ENCODE measurements around the gene IGSF5.
"Not testable (repeated sequence)": the region's sequence is repeated elsewhere in the genome, so short reads cannot be mapped to it uniquely, and the experiment has no call there.

The IGSF5 gene

DNA sequence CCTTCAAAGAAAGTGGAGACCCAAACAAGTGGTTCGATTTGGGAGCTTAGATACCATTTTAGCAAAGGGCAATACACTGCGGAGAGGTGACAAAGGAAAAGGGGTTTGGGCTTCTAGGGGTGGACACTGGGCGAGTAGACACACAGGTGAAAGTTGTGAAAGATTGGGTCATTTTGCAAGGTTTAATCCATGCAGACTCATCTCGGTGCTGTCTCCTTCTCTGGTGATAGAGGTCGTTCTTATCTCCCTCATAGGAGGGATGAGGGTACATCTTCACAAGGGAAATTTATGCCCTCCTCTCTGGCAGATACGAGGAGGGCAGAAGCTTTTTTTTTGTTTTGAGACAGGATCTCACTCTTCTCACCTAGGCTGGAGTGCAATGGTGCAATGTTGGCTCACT lies 6.4 kb upstream of the IGSF5 start:
- DNase-seq (ENCODE audit: low read depth): no peak

GRCh38 chr21:39739531-39739930 lies 5.5 kb upstream of the IGSF5 start:
- not testable (repeated sequence) for DNase-seq (ENCODE audit: low read depth)

DNA sequence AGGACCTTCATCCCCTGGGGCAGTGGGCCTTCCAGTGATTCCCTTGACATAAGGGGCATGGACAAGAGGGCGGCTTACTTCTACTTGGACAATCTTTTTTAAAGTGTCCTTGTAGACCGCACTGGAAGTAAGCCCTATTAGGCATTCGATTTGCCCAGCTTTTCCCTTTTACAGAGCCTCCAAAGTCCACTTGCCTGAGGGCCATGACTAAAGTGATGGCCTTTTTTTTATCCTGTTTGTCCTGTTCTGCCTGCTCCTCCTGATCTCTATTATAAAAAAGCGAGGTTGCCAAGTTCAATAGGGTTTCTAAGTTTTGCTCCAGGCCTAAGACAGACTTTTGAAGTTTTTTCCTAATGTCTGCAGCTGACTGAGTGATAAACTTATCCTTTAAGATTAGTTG lies 2.4 kb upstream of the IGSF5 start:
- DNase-seq (ENCODE audit: low read depth): not testable (repeated sequence)

GRCh38 chr21:39745332-39745731 lies 349 bp downstream of the IGSF5 start:
- not testable (repeated sequence) for DNase-seq (ENCODE audit: low read depth)

DNA sequence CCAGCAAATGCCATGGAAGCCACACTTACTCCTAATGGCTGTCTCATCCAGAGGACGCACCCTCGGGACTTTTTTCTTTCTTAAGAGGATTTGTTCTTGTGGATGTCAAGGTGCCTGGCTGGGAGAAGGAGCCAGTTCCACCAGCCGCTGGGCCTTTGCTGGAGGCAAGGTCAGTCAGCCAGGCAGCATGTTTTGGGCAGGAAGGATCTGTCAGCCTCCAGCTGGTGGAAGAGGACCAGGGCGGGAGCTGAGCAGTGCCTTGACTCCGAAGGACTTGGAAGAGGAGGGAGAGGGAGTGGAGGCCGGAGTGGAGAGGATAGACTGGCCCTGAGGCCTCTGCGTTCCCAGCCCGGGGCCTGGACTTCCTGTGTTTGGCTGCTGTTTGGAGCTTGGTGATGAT lies 5.7 kb downstream of the IGSF5 start:
- no peak for DNase-seq (ENCODE audit: low read depth)

DNA sequence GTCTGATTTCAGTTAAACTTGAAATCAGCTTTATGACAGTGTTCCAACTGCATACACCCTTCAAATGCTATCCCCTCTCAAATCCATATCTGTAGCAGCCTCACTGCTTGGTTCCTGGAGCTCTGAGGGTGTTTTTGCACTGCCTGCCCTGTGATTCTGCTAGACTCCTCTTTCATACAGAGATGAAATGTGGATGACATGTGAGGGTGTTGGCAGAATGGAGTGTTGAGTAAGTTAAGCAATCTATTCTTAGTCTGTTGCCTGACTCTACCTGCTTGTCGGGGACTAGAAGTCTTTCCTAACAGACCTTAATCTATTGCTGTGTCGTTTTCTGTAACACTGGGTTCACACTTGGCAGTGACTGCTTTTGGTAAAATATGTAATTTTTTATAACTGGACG lies 9.8 kb downstream of the IGSF5 start:
- no peak for DNase-seq (ENCODE audit: low read depth)

- DNase-seq (ENCODE audit: low read depth): no peak
Measured at GRCh38 chr21:39756285-39756684, 11.3 kb downstream of the IGSF5 start.

DNA sequence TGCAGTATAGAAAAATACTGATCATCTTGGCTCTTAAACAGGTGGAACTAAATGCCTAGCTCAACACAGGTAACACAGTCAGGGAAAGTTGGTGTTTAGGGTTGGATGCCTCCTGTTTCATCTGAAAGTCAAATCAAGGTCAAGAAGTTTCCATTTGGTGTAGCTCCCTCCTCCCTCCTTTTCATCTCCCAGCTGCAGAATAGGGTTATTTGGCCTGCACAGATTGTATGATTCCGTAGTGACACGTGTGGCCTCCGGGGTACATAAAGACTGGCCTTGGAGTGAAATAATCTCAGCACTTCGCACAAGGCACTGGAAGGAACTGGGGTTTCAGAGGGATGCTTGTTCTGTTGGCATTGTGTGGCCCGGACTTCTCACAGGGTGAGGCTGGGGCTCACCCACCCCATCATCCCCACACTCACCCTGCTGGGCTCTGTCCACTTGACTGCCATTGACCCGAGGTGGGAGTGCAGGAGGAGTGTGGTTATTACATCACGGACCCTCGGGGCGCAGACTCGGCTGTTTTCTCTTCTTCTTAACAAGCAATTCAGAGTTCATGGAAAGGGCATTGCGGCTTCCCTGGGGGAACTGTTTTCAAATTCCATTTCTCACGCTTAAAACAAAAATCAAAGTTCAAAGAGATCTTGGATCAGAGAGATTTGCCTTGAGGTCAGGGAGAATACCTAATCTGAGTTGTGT lies 18.4 kb downstream of the IGSF5 start:
- no peak for DNase-seq (ENCODE audit: low read depth)

GRCh38 chr21:39774227-39774626 lies 29.2 kb downstream of the IGSF5 start:
- no peak for DNase-seq (ENCODE audit: low read depth)

GRCh38 chr21:39775816-39776215 lies 30.8 kb downstream of the IGSF5 start:
- no peak for DNase-seq (ENCODE audit: low read depth)

DNA sequence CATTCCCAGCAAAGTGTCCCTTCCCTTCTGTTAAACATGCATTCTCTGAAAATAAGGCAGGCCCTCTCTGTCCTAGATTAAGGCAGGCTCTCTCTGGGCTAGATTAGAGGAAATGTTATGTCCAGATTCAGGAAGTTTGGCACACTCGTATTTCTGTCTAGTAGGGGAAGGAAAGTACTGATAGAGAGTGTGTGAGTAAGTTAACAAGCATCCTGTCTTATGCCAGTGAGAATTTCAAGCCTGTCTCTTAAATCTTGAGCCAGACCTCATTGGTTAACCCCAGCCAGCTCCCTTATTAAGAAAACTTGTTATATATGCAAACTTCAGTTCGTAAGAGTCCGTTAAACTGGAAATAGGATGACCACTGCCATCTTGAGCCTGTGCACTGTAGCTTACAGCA lies 31.6 kb downstream of the IGSF5 start:
- no peak for DNase-seq (ENCODE audit: low read depth)

DNA sequence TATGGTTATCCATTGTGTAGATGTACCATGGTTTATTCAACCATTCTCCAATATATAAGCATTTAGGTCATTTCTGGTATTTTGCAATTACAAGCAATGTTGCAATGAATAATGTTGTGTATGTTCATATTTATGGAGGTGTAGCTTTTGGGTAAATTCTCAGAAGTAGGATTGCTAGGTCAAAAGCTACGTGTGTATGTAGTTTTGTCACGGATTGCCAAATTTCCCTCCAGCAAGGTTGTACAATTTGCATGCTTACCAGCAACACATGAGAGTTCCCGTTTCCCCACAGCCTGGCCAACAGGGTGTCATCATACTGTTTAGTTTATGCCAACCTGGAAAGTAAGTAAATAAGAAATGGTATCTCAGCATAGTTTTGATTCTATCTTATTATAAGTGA lies 36.3 kb downstream of the IGSF5 start:
- DNase-seq (ENCODE audit: low read depth): no peak

- DNase-seq (ENCODE audit: low read depth): peak; percentile 20
Measured at GRCh38 chr21:39788383-39788782, 43.4 kb downstream of the IGSF5 start.

DNA sequence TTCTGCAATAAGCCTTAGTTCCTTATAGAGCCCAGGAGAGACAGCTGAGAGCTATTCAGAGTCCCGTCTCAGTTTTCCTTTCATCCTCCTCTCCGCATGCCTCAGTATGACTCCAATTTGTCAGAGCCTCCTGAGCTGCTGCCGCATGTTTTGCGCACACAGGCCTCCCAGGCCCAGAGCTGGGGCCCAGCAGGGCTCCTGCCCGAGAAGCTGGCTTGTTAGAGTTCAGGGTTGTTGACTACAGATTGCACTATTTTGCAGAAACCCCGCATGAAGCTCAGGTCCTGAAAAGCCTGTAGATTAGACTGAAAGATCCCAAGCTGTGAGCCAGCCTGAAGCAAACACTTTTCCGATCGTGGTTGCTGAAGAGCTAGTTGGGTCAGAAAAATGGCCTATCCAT lies 51.5 kb downstream of the IGSF5 start:
- no peak for DNase-seq (ENCODE audit: low read depth)

- no peak for DNase-seq (ENCODE audit: low read depth)
Measured at GRCh38 chr21:39799178-39799577, 54.2 kb downstream of the IGSF5 start.

DNA sequence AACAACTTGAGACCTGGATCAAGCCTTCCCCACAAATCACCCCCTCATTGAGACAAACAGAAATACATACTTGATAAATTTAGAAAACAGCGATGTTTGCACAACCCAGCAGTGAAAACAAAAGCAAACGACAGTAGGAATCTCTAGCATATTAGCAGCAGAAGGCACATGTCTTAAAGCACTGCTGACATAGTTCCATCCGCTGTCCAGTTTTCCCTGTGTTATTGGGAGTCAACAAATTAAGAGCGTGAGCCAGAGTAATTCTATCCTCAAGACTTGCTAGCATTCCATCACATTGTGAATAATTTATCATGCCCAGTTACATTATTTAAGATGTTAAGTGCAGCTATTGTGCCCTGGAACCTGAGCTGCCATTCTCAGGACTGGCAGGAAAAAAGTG lies 55.3 kb downstream of the IGSF5 start:
- no peak for DNase-seq (ENCODE audit: low read depth)

GRCh38 chr21:39802217-39802616 lies 57.2 kb downstream of the IGSF5 start:
- no peak for DNase-seq (ENCODE audit: low read depth)

DNA sequence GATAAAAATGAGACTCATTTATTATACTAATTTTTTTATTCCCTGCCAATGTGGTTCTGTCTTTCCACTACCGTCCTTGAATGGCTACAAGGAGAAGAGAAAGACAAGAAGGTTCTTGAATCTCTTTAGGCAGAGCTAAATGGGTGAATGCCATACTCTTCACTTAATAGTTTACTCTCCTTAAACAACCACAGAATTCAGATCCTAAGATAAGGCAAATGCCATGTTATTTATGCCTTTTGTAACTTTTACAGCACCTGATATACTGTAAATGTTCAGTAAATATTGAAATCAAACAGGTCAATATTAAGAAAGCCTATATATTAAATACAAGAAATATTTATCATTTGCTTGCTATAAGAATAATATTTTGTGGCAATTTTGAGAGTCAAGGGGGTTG lies 58.4 kb downstream of the IGSF5 start:
- no peak for DNase-seq (ENCODE audit: low read depth)

- DNase-seq (ENCODE audit: low read depth): no peak
Measured at GRCh38 chr21:39804240-39804639, 59.3 kb downstream of the IGSF5 start.

GRCh38 chr21:39805983-39806382 lies 61.0 kb downstream of the IGSF5 start:
- DNase-seq (ENCODE audit: low read depth): no peak

DNA sequence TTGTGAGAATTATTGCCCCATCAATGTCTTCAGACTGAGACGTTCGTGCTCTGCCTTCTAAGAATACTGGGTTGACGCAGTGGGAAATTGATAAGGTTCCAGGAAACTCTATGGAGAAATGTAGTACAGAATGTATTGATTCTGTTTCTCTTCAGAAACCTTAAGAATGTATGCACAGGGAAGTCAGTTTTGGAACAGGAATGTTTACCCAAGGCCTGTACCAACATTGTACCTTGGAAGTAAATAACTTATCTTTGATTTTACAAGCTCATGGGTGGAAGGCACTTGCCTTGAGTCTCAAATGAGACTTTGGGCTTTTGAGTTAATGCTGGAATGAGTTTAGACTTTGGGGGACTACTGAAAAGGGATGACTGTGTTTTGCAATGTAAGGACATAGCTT lies 62.8 kb downstream of the IGSF5 start:
- no peak for DNase-seq (ENCODE audit: low read depth)

GRCh38 chr21:39809936-39810335 lies 65.0 kb downstream of the IGSF5 start:
- no peak for DNase-seq (ENCODE audit: low read depth)

GRCh38 chr21:39812983-39813382 lies 68.0 kb downstream of the IGSF5 start:
- no peak for DNase-seq (ENCODE audit: low read depth)

DNA sequence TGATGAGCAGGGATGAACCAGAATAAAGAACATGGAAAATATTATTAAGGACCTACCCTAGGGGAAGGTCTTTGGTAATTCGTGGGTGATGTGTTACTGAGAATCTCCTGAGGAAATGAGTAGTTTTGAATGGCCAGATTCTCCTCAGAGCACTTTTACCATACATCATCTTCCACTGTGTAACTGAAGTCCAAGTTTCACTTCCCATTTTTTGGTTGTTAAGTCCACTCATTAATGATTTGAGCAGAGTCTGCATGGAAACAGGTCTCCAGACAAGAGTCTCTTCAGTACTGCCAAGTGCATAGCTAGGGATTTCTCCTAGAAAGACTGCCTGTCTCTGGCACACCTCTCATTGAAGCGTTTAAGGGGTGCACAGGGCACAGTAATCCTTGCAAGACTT lies 73.6 kb downstream of the IGSF5 start:
- DNase-seq (ENCODE audit: low read depth): no peak

DNA sequence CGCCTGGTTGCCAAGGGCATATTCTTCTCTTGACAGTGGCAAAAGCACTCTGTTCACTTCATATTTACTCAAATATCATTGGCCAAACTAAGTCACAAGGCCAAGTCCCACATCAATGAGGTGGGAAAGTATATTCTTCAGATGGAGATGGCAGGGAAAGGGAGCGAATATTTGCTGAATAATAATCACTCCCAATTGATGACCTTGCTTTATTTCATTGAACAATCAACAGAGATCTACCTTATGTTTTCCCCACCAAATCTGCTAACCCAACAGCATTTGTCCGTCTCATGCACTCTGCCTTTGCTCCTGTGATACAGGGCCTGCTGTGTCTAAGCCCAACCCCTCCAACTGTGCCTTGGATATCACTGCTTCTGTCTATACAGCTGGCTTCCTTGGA lies 77.1 kb downstream of the IGSF5 start:
- DNase-seq (ENCODE audit: low read depth): no peak
